H9 (cell line): ENCODE results near the gene CLDN12. TPM values are rescaled to one million over a fixed set of nuclear protein-coding genes. Genes with fewer than 3 reads are reported as not detected.

Source experiments
- DNase-seq: peaks from one replicate; pipeline ENCODE4 v3.0.0-alpha.2; 2017
- H2AFZ ChIP-seq: one replicate; pipeline ENCODE4 v1.6.1; 2013; ENCODE audit warnings: mild to moderate bottlenecking, low read length, control low read depth, moderate library complexity
- H2AK5ac ChIP-seq: 2 replicates; pipeline ENCODE4 v1.6.1; 2013; ENCODE audit warnings: low read length, control low read depth, mixed read lengths; ENCODE audit not compliant: insufficient read length
- H2BK120ac ChIP-seq: one replicate; pipeline ENCODE4 v1.6.1; 2013; ENCODE audit warnings: low read depth, mild to moderate bottlenecking, low read length, control low read depth, inconsistent platforms; ENCODE audit not compliant: poor library complexity, severe bottlenecking
- H2BK12ac ChIP-seq: 2 replicates; pipeline ENCODE4 v1.6.1; 2013; ENCODE audit warnings: low read length, control low read depth, mixed read lengths, low read depth; ENCODE audit not compliant: insufficient read length
- H2BK15ac ChIP-seq: 2 replicates; pipeline ENCODE4 v1.6.1; 2013; ENCODE audit warnings: low read depth, low read length, control low read depth
- H2BK20ac ChIP-seq: one replicate; pipeline ENCODE4 v1.6.1; 2013; ENCODE audit warnings: low read depth, mild to moderate bottlenecking, low read length, control low read depth, inconsistent platforms; ENCODE audit not compliant: poor library complexity, severe bottlenecking
- H2BK5ac ChIP-seq: 2 replicates; pipeline ENCODE4 v1.6.1; 2013; ENCODE audit warnings: low read length, control low read depth, mixed read lengths; ENCODE audit not compliant: insufficient read length
- H3K14ac ChIP-seq: 2 replicates; pipeline ENCODE4 v1.6.1; 2013; ENCODE audit warnings: low read length, control low read depth; ENCODE audit not compliant: insufficient read depth
- H3K18ac ChIP-seq: 2 replicates; pipeline ENCODE4 v1.6.1; 2013; ENCODE audit warnings: low read depth, mild to moderate bottlenecking, mixed read lengths, low read length, control low read depth; ENCODE audit not compliant: insufficient read length
- H3K23ac ChIP-seq: 2 replicates; pipeline ENCODE4 v1.6.1; 2013; ENCODE audit warnings: low read length, control low read depth, mixed read lengths, low read depth; ENCODE audit not compliant: insufficient read length
- H3K23me2 ChIP-seq: 2 replicates; pipeline ENCODE4 v1.6.1; 2013; ENCODE audit warnings: low read depth, mild to moderate bottlenecking, mixed read lengths, low read length, control low read depth; ENCODE audit not compliant: insufficient read length, poor library complexity, severe bottlenecking
- H3K27ac ChIP-seq: 2 replicates; pipeline ENCODE4 v1.5.1; 2013; ENCODE audit warnings: low read length, control low read depth, mixed read lengths, low read depth; ENCODE audit not compliant: insufficient read length
- H3K27me3 ChIP-seq: 2 replicates; pipeline ENCODE4 v1.6.1; 2013; ENCODE audit warnings: low read length, control low read depth, inconsistent platforms; ENCODE audit not compliant: insufficient read depth
- H3K4ac ChIP-seq: 2 replicates; pipeline ENCODE4 v1.6.1; 2013; ENCODE audit warnings: low read depth, mild to moderate bottlenecking, control low read depth, inconsistent platforms, low read length, moderate library complexity
- H3K4me1 ChIP-seq: 2 replicates; pipeline ENCODE4 v1.6.1; 2013; ENCODE audit warnings: low read length, control low read depth, inconsistent platforms; ENCODE audit not compliant: insufficient read depth
- H3K4me2 ChIP-seq: 2 replicates; pipeline ENCODE4 v1.6.1; 2013; ENCODE audit warnings: low read length, control low read depth, mixed read lengths; ENCODE audit not compliant: insufficient read length, insufficient read depth
- H3K56ac ChIP-seq: 2 replicates; pipeline ENCODE4 v1.6.1; 2013; ENCODE audit warnings: low read depth, mild to moderate bottlenecking, mixed read lengths, low read length, control low read depth; ENCODE audit not compliant: insufficient read length
- H3K79me1 ChIP-seq: 2 replicates; pipeline ENCODE4 v1.6.1; 2013; ENCODE audit warnings: low read depth, mild to moderate bottlenecking, moderate library complexity, low read length, control low read depth, inconsistent platforms; ENCODE audit not compliant: insufficient read depth, poor library complexity, severe bottlenecking
- H3K79me2 ChIP-seq: 2 replicates; pipeline ENCODE4 v1.6.1; 2013; ENCODE audit warnings: low read length, control low read depth, inconsistent platforms; ENCODE audit not compliant: insufficient read depth
- H3K9ac ChIP-seq: 2 replicates; pipeline ENCODE4 v1.6.1; 2013; ENCODE audit warnings: low read length, control low read depth, mixed read lengths; ENCODE audit not compliant: insufficient read length; ENCODE audit errors: extremely low read depth
- H3K9me3 ChIP-seq: one replicate; pipeline ENCODE4 v1.6.1; 2013; ENCODE audit warnings: low read depth, low read length, inconsistent platforms; ENCODE audit not compliant: control insufficient read depth
- H3T11ph ChIP-seq: one replicate; pipeline ENCODE4 v1.6.1; 2013; ENCODE audit warnings: mild to moderate bottlenecking, low read length, control low read depth, inconsistent platforms
- H4K20me1 ChIP-seq: one replicate; pipeline ENCODE4 v1.6.1; 2013; ENCODE audit not compliant: control insufficient read depth, insufficient read length, insufficient read depth
- H4K5ac ChIP-seq: 2 replicates; pipeline ENCODE4 v1.6.1; 2013; ENCODE audit warnings: low read depth, mild to moderate bottlenecking, mixed read lengths, low read length, control low read depth; ENCODE audit not compliant: insufficient read length
- H4K8ac ChIP-seq: replicated peaks from 2 replicates; pipeline ENCODE4 v1.6.1; 2013; ENCODE audit warnings: low read length, control low read depth, mixed read lengths, low read depth; ENCODE audit not compliant: insufficient read length
- H4K91ac ChIP-seq: 2 replicates; pipeline ENCODE4 v1.6.1; 2013; ENCODE audit warnings: low read depth, mild to moderate bottlenecking, moderate library complexity, mixed read lengths, low read length, control low read depth; ENCODE audit not compliant: insufficient read length
- H3K27ac Mint-ChIP-seq, 3 experiments: 2 replicates in 2 of 3; 3 replicates in 1 of 3; pipeline ENCODE4 v1.8.0; 2020 to 2021; ENCODE audit warnings: mixed read lengths in 3 of 3, mild to moderate bottlenecking in 1 of 3, moderate library complexity in 1 of 3
- H3K27me3 Mint-ChIP-seq: 2 replicates; pipeline ENCODE4 v1.8.0; 2021; ENCODE audit warnings: low read depth, mild to moderate bottlenecking, moderate library complexity, mixed read lengths
- H3K36me3 Mint-ChIP-seq, 3 experiments: 2 replicates in 2 of 3; 3 replicates in 1 of 3; pipeline ENCODE4 v1.8.0; 2020 to 2021; ENCODE audit warnings: low read depth in 3 of 3, mixed read lengths in 3 of 3; ENCODE audit not compliant: insufficient read depth in 1 of 3
- H3K4me1 Mint-ChIP-seq, 2 experiments: 2 replicates each; pipeline ENCODE4 v1.8.0; 2020; ENCODE audit warnings: mixed read lengths in 2 of 2
- H3K4me3 Mint-ChIP-seq, 2 experiments: 2 replicates in 1 of 2; 3 replicates in 1 of 2; pipeline ENCODE4 v1.8.0; 2020 to 2021; ENCODE audit warnings: mild to moderate bottlenecking in 2 of 2, mixed read lengths in 2 of 2, moderate library complexity in 1 of 2
- H3K9me3 Mint-ChIP-seq, 2 experiments: 2 replicates in 1 of 2; 3 replicates in 1 of 2; pipeline ENCODE4 v1.8.0; 2020; ENCODE audit warnings: mild to moderate bottlenecking in 2 of 2, mixed read lengths in 2 of 2, moderate library complexity in 1 of 2
- CTCF ChIP-seq: fragments of 200-600 bp; sonication (generic); conservative IDR thresholded peaks from 3 replicates; pipeline ENCODE4 v1.8.0; 2021; ENCODE audit warnings: antibody characterized with exemption, mild to moderate bottlenecking
- WGBS: extraction: QIAGEN DNeasy Blood & Tissue Kit; methylation state at CpG from one replicate; pipeline ENCODE4 v1.1.7; 2013; ENCODE audit warnings: missing lambda C conversion rate, low lambda C conversion rate, mixed read lengths; ENCODE audit not compliant: insufficient read length; ENCODE audit errors: extremely low coverage; 5-methylcytosine and 5-hydroxymethylcytosine counted together
- total RNA-seq: library from RNA; stranded (reverse); gene quantifications from 2 replicates; pipeline ENCODE4 v1.2.1, GENCODE V29; 2021

The CLDN12 gene
- total RNA-seq, 1 experiment from 2014 or later: 40.1 TPM

GRCh38 chr7:90432752-90433151 lies 29.5 kb downstream of the CLDN12 start:
- H3K9me3 ChIP-seq: peaks cover 9% of the 10 kb centered on the region
- H3K56ac ChIP-seq: no peak overlapping the region
- no peak overlapping the region for H3K4me2 ChIP-seq
- no peak overlapping the region for H3K27ac ChIP-seq
- no peak overlapping the region for H4K8ac ChIP-seq
- TF ChIP-seq CTCF: no peak
- H3K27me3 Mint-ChIP-seq: 0 out of 2 replicates have a peak, but pooled peaks cover 1% of the 10 kb centered on the region
- no peak overlapping the region for H4K5ac ChIP-seq
- no peaks in the 10 kb centered on the region for H3K79me1 ChIP-seq
- no peaks in the 10 kb centered on the region for H4K20me1 ChIP-seq
- H3K23ac ChIP-seq: no peak overlapping the region
- H3T11ph ChIP-seq: no peak overlapping the region
- H3K4me3 Mint-ChIP-seq: no peak overlapping the region
- no peak overlapping the region for H2AK5ac ChIP-seq
- H2BK120ac ChIP-seq: no peak overlapping the region
- no peak overlapping the region for H3K18ac ChIP-seq
- H2AFZ ChIP-seq: no peak overlapping the region
- peaks cover 19 to 24% of the 10 kb centered on the region in 2 experiments for H3K9me3 Mint-ChIP-seq
- no peak overlapping the region for H3K4ac ChIP-seq
- peaks cover 0 to 8% of the 10 kb centered on the region in 2 experiments; a peak in 2 of 4 replicates for H3K4me1 Mint-ChIP-seq
- no peaks in the 10 kb centered on the region for H3K27me3 ChIP-seq
- H3K79me2 ChIP-seq: no peaks in the 10 kb centered on the region
- DNase-seq: peak; percentile 52
- no peak overlapping the region for H2BK12ac ChIP-seq
- H2BK20ac ChIP-seq: no peak overlapping the region
- H3K27ac Mint-ChIP-seq: no peak overlapping the region
- no CpG with 5 or more reads among the region's 10 CpGs for WGBS
- peaks cover 3 to 15% (median 3%) of the 10 kb centered on the region in 3 experiments; a peak in 5 of 7 replicates for H3K36me3 Mint-ChIP-seq
- no peak overlapping the region for H4K91ac ChIP-seq
- no peak overlapping the region for H2BK15ac ChIP-seq
- H3K4me1 ChIP-seq: no peaks in the 10 kb centered on the region
- no peak overlapping the region for H2BK5ac ChIP-seq
- H3K14ac ChIP-seq: no peak overlapping the region
- H3K9ac ChIP-seq: no peak overlapping the region
- no peaks in the 10 kb centered on the region for H3K23me2 ChIP-seq
